Measurements from ENCODE around the gene LY6G6F.

DNA sequence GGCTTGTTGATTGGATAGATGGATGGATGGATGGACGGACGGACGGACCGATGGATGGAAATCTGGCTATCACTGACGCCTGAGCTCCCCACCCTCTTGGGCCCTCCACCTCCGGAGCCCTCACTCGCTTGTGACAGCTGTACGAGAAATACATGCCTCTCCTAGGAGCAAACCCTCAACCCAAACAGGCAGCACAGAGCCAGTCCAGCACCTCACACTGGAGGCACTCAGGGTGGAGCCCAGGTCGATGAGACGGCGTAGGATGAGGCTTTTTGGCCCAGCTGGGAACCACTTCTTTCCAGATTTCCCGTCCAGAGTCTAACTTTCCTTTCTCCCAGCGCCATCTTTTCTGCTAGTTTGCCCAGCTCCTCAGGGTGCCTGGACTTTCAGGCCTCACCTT, 23.1 kb upstream of the LY6G6F start:
- TF ChIP-seq ELF4 (IDR thresholded peaks at IDR 0.05), result no peak
- no peak for TF ChIP-seq HDGF (IDR thresholded peaks at IDR 0.05; ENCODE audit: borderline replicate concordance)
- TF ChIP-seq SP1 (IDR thresholded peaks at IDR 0.05), result no peak

Measured in HEK293T (cell line).